OCI-LY1 (cell line): Measurements from ENCODE around the gene CCR6.

ENCODE experiments used
- H2AFZ ChIP-seq: fragments of 200-600 bp; sonication (generic), shearing (Covaris generic); 2 replicates; pipeline ENCODE4 v1.6.0; 2014; ENCODE audit warnings: antibody characterized with exemption, mild to moderate bottlenecking, low read length
- H3F3A ChIP-seq: fragments of 200-600 bp; sonication (generic), shearing (Covaris generic); 2 replicates; pipeline ENCODE4 v1.6.0; 2014; ENCODE audit warnings: mild to moderate bottlenecking, antibody characterized with exemption, low read length, moderate library complexity; ENCODE audit not compliant: insufficient read depth
- H3K27ac ChIP-seq: fragments of 200-600 bp; sonication (generic); 2 replicates; pipeline ENCODE4 v1.5.1; 2014; ENCODE audit warnings: low read length, mixed run types, mild to moderate bottlenecking, low read depth; ENCODE audit not compliant: poor library complexity, severe bottlenecking
- H3K27me3 ChIP-seq: fragments of 200-600 bp; sonication (generic); 2 replicates; pipeline ENCODE4 v1.6.0; 2014; ENCODE audit warnings: antibody characterized with exemption, mild to moderate bottlenecking, low read length, moderate library complexity; ENCODE audit not compliant: insufficient read depth
- H3K36me3 ChIP-seq: fragments of 200-600 bp; sonication (generic); 2 replicates; pipeline ENCODE4 v1.6.1; 2014; ENCODE audit warnings: mild to moderate bottlenecking, antibody characterized with exemption, low read length, moderate library complexity, mixed read lengths; ENCODE audit not compliant: insufficient read depth
- H3K4me1 ChIP-seq: fragments of 200-600 bp; sonication (generic); 2 replicates; pipeline ENCODE4 v1.5.1; 2014; ENCODE audit warnings: mild to moderate bottlenecking, low read length, moderate library complexity; ENCODE audit not compliant: insufficient read depth, severe bottlenecking
- H3K4me2 ChIP-seq: fragments of 200-600 bp; sonication (generic), shearing (Covaris generic); 2 replicates; pipeline ENCODE4 v1.6.1; 2014; ENCODE audit warnings: low read length
- H3K4me3 ChIP-seq: fragments of 200-600 bp; sonication (generic); 2 replicates; pipeline ENCODE4 v1.5.1; 2014; ENCODE audit warnings: low read length, low read depth, mild to moderate bottlenecking, mixed read lengths; ENCODE audit not compliant: poor library complexity, severe bottlenecking
- H3K79me2 ChIP-seq: fragments of 200-600 bp; shearing (Covaris generic); 2 replicates; pipeline ENCODE4 v1.6.1; 2016; ENCODE audit warnings: mixed run types, low read length, mixed read lengths; ENCODE audit not compliant: insufficient read depth
- H3K9ac ChIP-seq: fragments of 200-600 bp; sonication (generic), shearing (Covaris generic); 2 replicates; pipeline ENCODE4 v1.6.1; 2014; ENCODE audit warnings: mild to moderate bottlenecking, low read length, mixed read lengths
- H3K9me2 ChIP-seq: fragments of 200-600 bp; sonication (generic), shearing (Covaris generic); 2 replicates; pipeline ENCODE4 v1.6.1; 2014; ENCODE audit warnings: low read depth, mild to moderate bottlenecking, low read length, mixed read lengths
- H3K9me3 ChIP-seq: fragments of 200-600 bp; shearing (Covaris generic); 2 replicates; pipeline ENCODE4 v1.6.1; 2014; ENCODE audit warnings: low read length, mixed read lengths
- H4K20me1 ChIP-seq: fragments of 200-600 bp; sonication (generic), shearing (Covaris generic); 2 replicates; pipeline ENCODE4 v1.6.0; 2016; ENCODE audit warnings: mild to moderate bottlenecking, low read length; ENCODE audit not compliant: insufficient read depth
- EZH2 ChIP-seq: fragments of 200-600 bp; sonication (generic), shearing (Covaris generic); IDR thresholded peaks from 2 replicates; pipeline ENCODE4 v1.8.0; 2017; ENCODE audit warnings: borderline replicate concordance, mixed run types, mild to moderate bottlenecking, antibody characterized with exemption, low read length, moderate library complexity, mixed read lengths
- TF ChIP-seq, protein P1 (sequence below): fragments of 200-600 bp; sonication (generic), shearing (Covaris generic); IDR thresholded peaks from 2 replicates; pipeline ENCODE4 v1.5.1; 2017; ENCODE audit warnings: mild to moderate bottlenecking, antibody characterized with exemption, low read length, moderate library complexity, mixed read lengths

Gene CCR6

DNA sequence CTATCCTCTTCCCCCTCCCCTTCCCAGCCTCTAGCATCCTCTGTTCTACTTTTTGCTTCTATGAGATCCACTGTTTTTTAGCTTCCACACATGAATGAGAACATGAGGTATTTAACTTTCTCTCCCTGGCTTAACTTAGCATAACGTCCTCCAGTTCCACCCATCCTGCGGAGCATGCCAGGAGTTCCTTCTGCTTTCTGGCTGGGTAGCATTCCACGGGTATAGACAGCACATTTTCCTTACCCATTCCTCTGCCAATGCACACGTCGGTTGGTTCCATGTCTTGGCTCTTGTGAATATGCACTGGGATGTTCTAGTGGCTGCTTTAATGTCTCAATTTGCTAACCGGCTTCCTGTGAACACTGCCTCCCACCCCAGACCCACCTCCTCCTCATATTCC, 13.2 kb upstream of the CCR6 start:
- no peak overlapping the region for H3K4me2 ChIP-seq
- no peak overlapping the region for H3K4me3 ChIP-seq
- no peak overlapping the region for H2AFZ ChIP-seq
- no peaks in the 10 kb centered on the region for H3K9me2 ChIP-seq
- peaks cover 26% of the 10 kb centered on the region for H3K4me1 ChIP-seq
- H3K9me3 ChIP-seq: no peaks in the 10 kb centered on the region
- H4K20me1 ChIP-seq: no peaks in the 10 kb centered on the region
- H3K9ac ChIP-seq: no peak overlapping the region
- H3K79me2 ChIP-seq: no peaks in the 10 kb centered on the region
- H3F3A ChIP-seq: no peaks in the 10 kb centered on the region
- TF ChIP-seq, protein P1, sequence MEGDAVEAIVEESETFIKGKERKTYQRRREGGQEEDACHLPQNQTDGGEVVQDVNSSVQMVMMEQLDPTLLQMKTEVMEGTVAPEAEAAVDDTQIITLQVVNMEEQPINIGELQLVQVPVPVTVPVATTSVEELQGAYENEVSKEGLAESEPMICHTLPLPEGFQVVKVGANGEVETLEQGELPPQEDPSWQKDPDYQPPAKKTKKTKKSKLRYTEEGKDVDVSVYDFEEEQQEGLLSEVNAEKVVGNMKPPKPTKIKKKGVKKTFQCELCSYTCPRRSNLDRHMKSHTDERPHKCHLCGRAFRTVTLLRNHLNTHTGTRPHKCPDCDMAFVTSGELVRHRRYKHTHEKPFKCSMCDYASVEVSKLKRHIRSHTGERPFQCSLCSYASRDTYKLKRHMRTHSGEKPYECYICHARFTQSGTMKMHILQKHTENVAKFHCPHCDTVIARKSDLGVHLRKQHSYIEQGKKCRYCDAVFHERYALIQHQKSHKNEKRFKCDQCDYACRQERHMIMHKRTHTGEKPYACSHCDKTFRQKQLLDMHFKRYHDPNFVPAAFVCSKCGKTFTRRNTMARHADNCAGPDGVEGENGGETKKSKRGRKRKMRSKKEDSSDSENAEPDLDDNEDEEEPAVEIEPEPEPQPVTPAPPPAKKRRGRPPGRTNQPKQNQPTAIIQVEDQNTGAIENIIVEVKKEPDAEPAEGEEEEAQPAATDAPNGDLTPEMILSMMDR: no peak
- TF ChIP-seq EZH2: no peak
- H3K36me3 ChIP-seq: no peaks in the 10 kb centered on the region
- H3K27me3 ChIP-seq: peaks cover 13% of the 10 kb centered on the region; the same call in 1 of the 2 replicates
- no peak overlapping the region for H3K27ac ChIP-seq

DNA sequence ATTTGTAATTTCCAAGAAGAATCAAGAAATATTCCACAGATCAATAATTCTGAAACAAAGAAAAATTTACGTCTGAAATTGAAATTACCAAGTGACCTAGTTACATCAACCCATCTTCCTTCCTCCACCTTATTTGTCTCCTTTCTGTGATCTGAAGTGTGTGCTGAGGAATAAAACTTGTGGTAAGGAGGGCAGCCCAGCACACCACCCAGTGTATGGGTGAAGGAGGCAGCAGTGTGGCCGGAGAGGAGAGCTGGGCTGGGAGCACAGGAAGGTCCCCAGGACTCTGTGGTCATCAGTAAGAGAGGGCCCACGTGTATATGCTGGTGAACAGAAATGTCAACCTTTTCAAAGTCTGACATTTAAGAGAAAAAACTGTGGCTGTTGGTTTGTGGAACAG, 11.3 kb upstream of the CCR6 start:
- Histone ChIP-seq H3K4me3 (no peak overlapping the region), H3F3A (no peaks in the 10 kb centered on the region), H3K27ac (no peak overlapping the region), H3K79me2 (no peaks in the 10 kb centered on the region), H3K27me3 (peaks cover 13% of the 10 kb centered on the region; the same call in 1 of the 2 replicates), H3K9me2 (no peaks in the 10 kb centered on the region), H2AFZ (no peak overlapping the region), H3K36me3 (no peaks in the 10 kb centered on the region), H4K20me1 (no peaks in the 10 kb centered on the region), H3K4me2 (no peak overlapping the region), H3K9ac (no peak overlapping the region), H3K9me3 (no peaks in the 10 kb centered on the region), H3K4me1 (peaks cover 31% of the 10 kb centered on the region)
- TF ChIP-seq, protein P1: no peak
- no peak for TF ChIP-seq EZH2

DNA sequence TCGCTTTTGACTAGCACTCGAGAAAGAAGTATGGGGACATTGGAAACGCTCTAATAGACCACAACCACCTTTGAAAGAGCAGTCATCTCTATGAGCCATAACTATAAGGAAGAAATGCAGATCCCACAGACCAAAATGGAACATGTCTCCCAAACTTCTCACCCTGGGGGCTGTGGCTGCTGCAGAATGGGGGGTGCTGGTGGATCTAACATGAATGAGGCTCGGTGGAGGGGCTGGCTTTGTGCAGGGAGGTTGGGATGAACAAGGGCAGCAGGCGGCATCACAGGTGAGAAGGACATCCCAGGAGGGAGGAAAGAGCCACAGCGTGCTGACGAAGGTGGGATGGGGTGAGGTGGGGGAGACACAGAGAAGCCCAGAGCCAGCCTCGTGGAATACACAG, 10.5 kb upstream of the CCR6 start:
- no peak overlapping the region for H3K9ac ChIP-seq
- H3K4me2 ChIP-seq: peak overlapping the region; percentile 61
- H3K79me2 ChIP-seq: no peaks in the 10 kb centered on the region
- TF ChIP-seq, protein P1: no peak
- TF ChIP-seq EZH2: no peak
- H3K36me3 ChIP-seq: no peaks in the 10 kb centered on the region
- H3F3A ChIP-seq: no peaks in the 10 kb centered on the region
- H3K27ac ChIP-seq: no peak overlapping the region
- no peaks in the 10 kb centered on the region for H4K20me1 ChIP-seq
- H3K9me3 ChIP-seq: no peaks in the 10 kb centered on the region
- H2AFZ ChIP-seq: no peak overlapping the region
- H3K27me3 ChIP-seq: peaks cover 13% of the 10 kb centered on the region; the same call in 1 of the 2 replicates
- H3K4me3 ChIP-seq: no peak overlapping the region
- no peaks in the 10 kb centered on the region for H3K9me2 ChIP-seq
- H3K4me1 ChIP-seq: peaks cover 31% of the 10 kb centered on the region
